Esophagus (tissue), 2 donors: ENCODE data around the gene ANXA5. TPM values are rescaled to one million over a fixed set of nuclear protein-coding genes. Genes with fewer than 3 reads are reported as not detected.

ENCODE experiments used
- H3K27ac ChIP-seq, 2 donors: one replicate each; pipeline ENCODE4 v1.5.1; 2013; ENCODE audit warnings: low read depth in 2 of 2, mild to moderate bottlenecking in 2 of 2, inconsistent platforms in 1 of 2, low read length in 1 of 2, moderate library complexity in 1 of 2
- H3K27me3 ChIP-seq, 2 donors: one replicate each; pipeline ENCODE4 v1.6.1; 2013; ENCODE audit warnings: low read length in 2 of 2, control low read depth in 1 of 2, mild to moderate bottlenecking in 1 of 2; ENCODE audit not compliant: insufficient read depth in 2 of 2, control insufficient read depth in 1 of 2
- H3K36me3 ChIP-seq, 2 donors: one replicate each; pipeline ENCODE4 v1.6.1; 2013; ENCODE audit warnings: low read length in 1 of 2; ENCODE audit not compliant: control insufficient read depth in 2 of 2, insufficient read depth in 2 of 2
- H3K4me1 ChIP-seq, 2 donors: one replicate each; pipeline ENCODE4 v1.6.1; 2013; ENCODE audit warnings: low read length in 1 of 2; ENCODE audit not compliant: control insufficient read depth in 2 of 2, insufficient read depth in 2 of 2
- H3K4me3 ChIP-seq, 2 donors: one replicate each; pipeline ENCODE4 v1.5.1; 2013; ENCODE audit warnings: low read length in 2 of 2, mild to moderate bottlenecking in 2 of 2, low read depth in 1 of 2, moderate library complexity in 1 of 2
- H3K9me3 ChIP-seq, 2 donors: one replicate each; pipeline ENCODE4 v1.6.1; 2013; ENCODE audit warnings: mild to moderate bottlenecking in 2 of 2, low read depth in 1 of 2, low read length in 1 of 2, moderate library complexity in 1 of 2; ENCODE audit not compliant: control insufficient read depth in 2 of 2, insufficient read depth in 1 of 2
- WGBS, 2 donors: extraction: QIAGEN DNeasy Blood & Tissue Kit; methylation state at CpG; one replicate each; pipeline ENCODE4 v1.1.7; 2013; 5-methylcytosine and 5-hydroxymethylcytosine counted together
- polyA plus RNA-seq, 2 donors: library from polyadenylated mRNA; stranded (reverse); fragments of 200-250 nt; gene quantifications; one replicate each; pipeline ENCODE4 v1.2.3, GENCODE V29; 2013
- donor health status: healthy with polysubstance abuse.
- donor health status: Bipolar disorder and iron deficiency.

The ANXA5 gene
- polyA plus RNA-seq, 2 donors: 86.3 to 97.2 TPM

DNA sequence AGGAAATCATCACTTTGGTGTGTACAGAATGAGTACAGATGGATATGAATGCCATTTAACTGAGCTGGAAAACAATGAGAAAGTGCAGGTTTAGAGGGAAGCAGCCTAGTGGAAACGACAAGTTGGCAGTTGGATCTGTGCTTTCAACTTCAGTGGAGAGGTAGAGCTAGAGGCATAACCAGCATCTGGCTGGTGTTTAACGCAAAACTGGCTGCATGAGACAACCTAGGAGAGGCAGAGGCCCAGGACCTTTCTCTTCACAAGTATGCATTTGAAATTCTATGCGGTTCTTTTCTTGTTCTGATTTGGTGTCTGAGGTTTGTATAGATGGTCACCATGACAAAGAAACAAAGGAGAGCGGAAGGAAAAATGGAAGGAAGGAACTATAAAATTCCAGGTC, 63.1 kb downstream of the ANXA5 start:
- H3K4me3 ChIP-seq: no peak overlapping the region
- 67% methylated on average over 4 of the region's 4 CpGs for WGBS, 2 donors
- no peaks in the 10 kb centered on the region for H3K36me3 ChIP-seq
- no peak overlapping the region for H3K27ac ChIP-seq
- no peaks in the 10 kb centered on the region for H3K4me1 ChIP-seq
- no peaks in the 10 kb centered on the region for H3K9me3 ChIP-seq
- no peaks in the 10 kb centered on the region for H3K27me3 ChIP-seq

DNA sequence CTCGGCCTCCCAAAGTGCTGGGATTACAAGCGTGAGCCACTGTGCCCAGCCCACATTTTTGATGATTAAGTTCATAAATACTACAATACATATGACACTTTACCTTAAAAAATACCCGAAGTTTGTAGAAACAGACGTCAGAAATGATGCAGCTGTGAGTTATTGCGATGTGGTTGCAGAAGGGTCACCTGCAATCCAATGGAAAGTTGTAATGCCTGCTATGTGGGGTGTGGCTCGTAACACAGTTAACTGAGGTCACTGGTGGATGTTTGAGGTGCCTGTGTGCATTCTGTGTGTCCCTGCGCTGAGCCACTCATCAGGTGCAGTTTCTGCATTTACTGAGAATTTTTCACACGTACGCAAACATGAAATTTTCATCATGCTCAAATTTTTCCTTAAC, 64.1 kb downstream of the ANXA5 start:
- WGBS, 2 donors: 88 to 89% methylated on average over 9 of the region's 9 CpGs
- no peaks in the 10 kb centered on the region for H3K4me1 ChIP-seq
- H3K27ac ChIP-seq: no peak overlapping the region
- H3K9me3 ChIP-seq: no peaks in the 10 kb centered on the region
- no peaks in the 10 kb centered on the region for H3K27me3 ChIP-seq
- H3K36me3 ChIP-seq: no peaks in the 10 kb centered on the region
- H3K4me3 ChIP-seq: no peak overlapping the region

Other genes starting within 250 kb of the ANXA5 start
- under 1 TPM in 1 of 2 donors, not detected in 1; 0.04 TPM for gene SMIM43, start 68.2 kb upstream of the ANXA5 start, polyA plus RNA-seq
- 10 to 100 TPM; 16.3 to 18.9 TPM for gene EXOSC9, start 104.3 kb upstream of the ANXA5 start, polyA plus RNA-seq
- gene CCNA2, start 126.9 kb upstream of the ANXA5 start, polyA plus RNA-seq: 10 to 100 TPM in 1 of 2 donors, 1 to 10 TPM in 1; 7.4 to 13.8 TPM
- 1 to 10 TPM; 4.9 to 6.8 TPM for gene BBS7, start 173.5 kb upstream of the ANXA5 start, polyA plus RNA-seq